Dermis blood vessel endothelial cell (primary cell): ENCODE results near the gene PCMT1. TPM values are rescaled to one million over a fixed set of nuclear protein-coding genes. Genes with fewer than 3 reads are reported as not detected.
"Not testable (repeated sequence)": the region's sequence is repeated elsewhere in the genome, so short reads cannot be mapped to it uniquely, and the experiment has no call there.

Experiments used
- DNase-seq: peaks from one replicate; pipeline ENCODE4 v3.0.0; 2010
- total RNA-seq: library from RNA; depleted of rRNA; stranded (reverse); fragments of >200 nt; gene quantifications from 2 replicates; pipeline ENCODE4 v1.2.3, GENCODE V29; 2014

PCMT1 gene
- total RNA-seq, 1 donor from 2014 or later, result 132 TPM

GRCh38 chr6:149750136-149750609 lies 632 bp downstream of the PCMT1 start:
- DNase-seq, result peak; percentile 61

DNA sequence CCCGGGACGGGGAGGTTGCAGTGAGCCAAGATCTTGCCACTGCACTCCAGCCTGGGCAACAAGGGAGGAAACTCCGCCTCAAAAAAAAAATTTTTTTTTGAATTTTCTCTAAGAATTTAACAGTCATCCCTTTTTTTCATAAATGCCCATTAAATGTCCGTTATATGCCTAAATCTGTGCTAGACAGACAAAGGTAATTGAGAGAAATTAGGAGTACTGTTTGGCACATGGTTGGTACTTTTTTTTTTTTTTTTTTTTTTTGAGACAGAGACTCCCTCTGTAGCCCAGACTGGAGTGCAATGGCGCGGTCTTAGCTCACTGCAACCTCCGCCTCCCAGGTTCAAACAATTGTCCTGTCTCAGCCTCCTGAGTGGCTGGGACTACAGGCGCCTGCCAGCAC lies 1.7 kb downstream of the PCMT1 start:
- DNase-seq, result no peak

DNA sequence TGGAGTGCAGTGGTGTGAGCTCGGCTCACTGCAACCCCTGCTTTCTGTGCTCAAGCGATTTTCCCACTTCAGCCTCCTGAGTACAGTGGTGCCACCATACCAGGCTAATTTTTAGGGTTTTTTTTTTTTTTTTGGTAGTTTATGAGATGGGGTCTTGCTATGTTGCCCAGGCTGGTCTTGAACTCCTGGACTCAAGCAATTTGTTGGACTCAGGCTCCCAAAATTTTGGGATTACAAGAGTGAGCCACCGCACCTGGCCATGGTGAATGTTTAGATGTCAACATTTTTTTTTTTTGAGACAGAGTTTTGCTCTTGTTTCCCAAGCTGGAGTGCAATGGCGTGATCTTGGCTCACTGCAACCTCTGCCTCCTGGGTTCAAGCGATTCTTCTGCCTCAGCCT lies 2.4 kb downstream of the PCMT1 start:
- not testable (repeated sequence) for DNase-seq

DNA sequence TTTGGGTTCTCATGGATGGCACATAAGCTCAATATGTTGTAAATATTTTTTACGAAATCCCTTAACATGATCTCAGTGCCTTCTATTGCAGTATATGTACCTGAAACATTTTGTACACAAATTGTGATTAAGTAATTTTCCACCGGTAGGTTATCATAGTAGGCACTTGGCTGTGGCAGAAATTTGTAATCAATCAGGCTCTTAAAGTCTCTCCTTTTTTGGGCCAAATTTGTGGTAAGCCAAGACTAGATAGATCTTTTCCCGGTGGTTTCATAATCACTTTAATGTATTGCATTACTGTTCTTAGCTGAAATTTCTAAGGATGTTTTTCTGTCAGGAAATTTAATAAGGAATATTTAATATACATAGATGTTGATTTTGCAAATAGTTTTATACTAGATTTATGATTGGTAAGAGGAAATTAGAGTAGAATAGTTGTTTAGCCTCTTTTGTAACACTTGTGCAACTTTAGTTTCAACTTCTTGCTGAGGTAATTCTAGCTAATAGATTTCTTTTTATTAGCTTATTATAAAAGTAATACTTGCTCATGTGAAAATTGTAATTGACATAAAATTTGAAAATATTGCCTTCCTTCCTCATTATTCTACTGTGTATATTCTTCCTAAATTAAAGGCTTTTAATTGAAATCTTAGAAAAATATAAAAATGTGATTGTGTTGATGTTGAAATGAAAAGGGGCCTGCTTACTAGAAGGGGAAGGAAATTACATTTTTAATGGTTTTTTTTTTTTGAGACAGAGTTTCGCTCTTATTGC lies 3.2 kb downstream of the PCMT1 start:
- DNase-seq, result no peak

- not testable (repeated sequence) for DNase-seq
Observed at GRCh38 chr6:149753374-149753637, 3.8 kb downstream of the PCMT1 start.

GRCh38 chr6:149754548-149754947 lies 5.0 kb downstream of the PCMT1 start:
- DNase-seq, result no peak

DNA sequence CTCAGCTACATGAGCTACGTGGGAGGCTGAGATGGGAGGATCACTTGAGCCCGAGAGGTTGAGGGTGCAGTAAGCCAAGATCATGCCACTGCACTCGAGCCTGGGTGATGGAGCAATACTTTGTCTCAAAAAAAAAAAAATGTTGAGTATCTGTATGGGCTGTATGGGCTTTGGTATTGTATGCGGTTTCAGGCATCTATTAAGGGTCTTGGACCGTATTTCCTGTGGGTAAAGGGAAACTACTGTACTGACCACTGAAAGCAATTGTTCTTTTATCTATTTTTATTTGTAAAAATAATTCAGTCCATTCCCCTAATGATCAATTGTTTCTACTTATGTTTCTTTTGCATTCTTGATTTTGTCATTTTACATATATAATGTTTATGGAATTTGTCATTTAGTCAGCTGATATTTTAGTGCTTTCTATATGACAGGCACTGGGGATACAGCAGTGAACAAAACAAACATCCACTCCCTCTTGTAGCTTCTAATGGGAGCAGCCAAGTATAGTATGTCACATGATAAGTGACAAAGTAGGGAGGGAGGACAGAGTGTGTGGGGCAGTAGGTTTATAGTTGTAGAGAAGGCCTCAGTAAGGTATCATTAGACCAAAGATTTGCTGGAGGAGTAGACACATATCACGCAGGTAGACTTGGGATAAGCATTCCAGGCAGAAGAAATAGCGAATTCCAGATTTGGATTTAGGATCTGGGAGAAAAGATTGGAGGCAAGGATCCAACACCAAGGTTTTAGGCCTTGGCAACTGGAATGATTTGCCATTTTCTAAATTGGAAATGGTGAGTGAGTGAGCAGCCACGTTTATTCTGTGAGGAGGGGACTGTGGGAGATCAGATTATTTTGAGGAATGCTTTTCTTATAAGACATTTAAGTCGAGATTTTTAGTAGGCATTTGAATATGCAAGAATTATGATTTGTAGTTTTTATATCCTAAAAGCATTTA lies 6.0 kb downstream of the PCMT1 start:
- DNase-seq, result no peak

GRCh38 chr6:149756261-149756636 lies 6.7 kb downstream of the PCMT1 start:
- no peak for DNase-seq

DNA sequence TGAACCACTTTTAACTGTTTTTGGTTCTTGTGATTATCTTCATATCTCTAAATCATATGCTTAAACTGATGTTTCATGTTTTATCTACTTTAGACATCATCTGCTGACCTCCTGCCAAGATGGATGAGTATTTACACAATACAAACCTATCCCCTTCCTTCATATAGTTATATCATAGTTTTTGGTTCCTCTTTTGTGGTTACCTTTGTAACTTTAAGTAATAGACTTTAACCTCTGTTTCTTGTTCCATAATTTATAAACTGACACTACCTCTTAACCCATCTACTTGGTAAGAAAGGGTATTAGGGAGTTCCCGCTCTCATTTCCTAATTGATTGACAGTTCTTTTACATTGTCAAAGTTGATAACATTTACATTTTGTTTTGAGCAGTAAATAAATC lies 11.9 kb downstream of the PCMT1 start:
- no peak for DNase-seq

DNA sequence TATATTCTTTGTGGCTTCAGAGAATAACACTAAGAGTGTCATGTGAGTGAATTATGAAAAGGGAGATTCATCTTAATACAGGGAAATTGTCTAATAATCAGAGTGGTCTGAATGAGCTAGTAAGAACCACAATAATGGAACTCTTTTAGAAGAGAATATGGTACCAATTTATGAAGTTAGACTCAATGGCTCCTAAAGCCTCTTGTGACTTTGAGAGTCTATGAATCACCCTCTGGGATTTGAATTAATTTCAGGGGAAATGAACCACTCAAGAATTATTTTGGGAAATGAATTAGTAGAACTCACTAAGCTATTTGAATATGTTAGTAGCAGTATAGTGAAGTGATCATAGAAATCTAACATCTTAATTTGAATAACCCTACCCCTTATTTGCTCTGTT lies 14.3 kb downstream of the PCMT1 start:
- peak; percentile 5 for DNase-seq

DNA sequence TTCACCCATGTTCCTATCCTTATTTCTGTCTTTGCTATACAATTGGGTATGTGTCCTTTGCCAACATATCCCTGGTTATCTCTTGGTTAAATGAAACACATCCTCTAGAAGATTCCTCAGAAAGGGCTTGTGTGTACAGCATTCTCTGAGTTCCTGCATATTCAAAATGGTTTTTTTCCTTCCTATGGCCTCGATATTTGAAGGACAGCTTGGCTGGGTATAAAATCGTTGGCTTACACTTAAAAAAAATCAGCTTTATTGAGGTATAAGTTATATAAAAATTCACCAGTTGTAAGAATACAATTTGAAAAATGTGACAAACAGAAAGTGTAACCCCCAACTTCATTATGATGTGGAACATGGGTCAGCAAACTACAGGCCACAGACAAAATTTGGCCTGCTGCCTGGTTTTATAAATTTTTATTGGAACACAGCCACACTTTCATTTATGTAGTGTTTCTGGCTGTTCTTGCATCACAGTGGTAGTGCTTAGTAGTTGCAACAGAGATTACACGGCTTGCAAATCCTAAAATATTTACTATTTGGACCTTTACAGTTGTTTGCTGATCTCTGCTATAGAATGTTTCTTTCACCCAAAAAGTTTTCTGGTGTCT lies 16.7 kb downstream of the PCMT1 start:
- peak; percentile 59 for DNase-seq

DNA sequence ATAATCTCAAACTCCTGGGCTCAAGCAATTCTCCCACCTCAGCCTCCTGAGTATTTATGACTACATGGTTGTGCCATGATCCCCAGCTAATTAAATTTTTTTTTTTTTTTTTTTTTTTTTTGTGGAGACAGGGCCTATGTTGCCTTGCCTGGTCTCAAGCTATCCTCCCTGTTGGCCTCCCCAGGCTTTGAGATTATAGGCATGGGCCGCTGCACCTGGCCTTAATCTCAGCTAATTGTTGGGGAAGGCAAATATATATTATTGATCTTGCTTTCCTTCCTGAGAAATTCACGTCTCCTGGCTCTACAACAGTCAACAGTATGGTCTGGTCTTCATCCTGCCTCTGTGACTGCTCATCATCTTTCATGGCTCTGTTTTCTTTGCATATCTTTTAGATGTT lies 20.1 kb downstream of the PCMT1 start:
- DNase-seq, result no peak

GRCh38 chr6:149771185-149771584 lies 21.6 kb downstream of the PCMT1 start:
- no peak for DNase-seq

- DNase-seq, result no peak
Observed at GRCh38 chr6:149771925-149772324, 22.4 kb downstream of the PCMT1 start.

DNA sequence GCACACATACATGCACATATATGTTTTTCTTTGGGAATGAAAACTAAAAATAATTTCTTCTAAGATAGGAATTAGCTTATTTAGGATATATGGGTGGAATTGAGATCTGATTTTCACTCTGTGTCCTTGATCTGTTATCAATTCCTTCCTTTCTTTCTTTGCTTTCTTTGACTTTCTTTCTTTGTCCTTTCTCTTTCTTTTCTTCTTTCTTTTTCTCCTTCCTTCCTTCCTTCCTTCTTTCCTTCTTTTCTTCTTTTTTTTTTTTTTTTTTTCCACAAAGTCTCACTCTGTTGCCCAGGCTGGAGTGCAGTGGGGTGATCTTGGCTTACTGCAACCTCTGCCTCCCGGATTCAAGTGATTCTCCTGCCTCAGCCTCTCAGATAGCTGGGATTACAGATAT lies 28.1 kb downstream of the PCMT1 start:
- no peak for DNase-seq

DNA sequence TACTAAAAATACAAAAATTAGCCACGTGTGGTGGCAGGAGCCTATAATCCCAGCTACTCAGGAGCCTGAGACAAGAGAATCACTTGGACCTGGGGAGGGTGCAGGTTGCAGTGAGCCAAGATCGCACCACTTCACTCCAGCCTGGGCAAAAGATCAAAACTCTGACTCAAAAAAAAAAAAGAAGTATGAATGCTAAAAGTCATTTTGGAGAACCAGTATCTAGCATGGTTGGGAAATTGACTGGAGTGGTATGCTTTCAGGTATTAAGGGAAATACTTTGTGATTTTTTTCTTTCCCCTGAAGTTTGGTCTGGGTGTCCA lies 30.1 kb downstream of the PCMT1 start:
- DNase-seq, result no peak

DNA sequence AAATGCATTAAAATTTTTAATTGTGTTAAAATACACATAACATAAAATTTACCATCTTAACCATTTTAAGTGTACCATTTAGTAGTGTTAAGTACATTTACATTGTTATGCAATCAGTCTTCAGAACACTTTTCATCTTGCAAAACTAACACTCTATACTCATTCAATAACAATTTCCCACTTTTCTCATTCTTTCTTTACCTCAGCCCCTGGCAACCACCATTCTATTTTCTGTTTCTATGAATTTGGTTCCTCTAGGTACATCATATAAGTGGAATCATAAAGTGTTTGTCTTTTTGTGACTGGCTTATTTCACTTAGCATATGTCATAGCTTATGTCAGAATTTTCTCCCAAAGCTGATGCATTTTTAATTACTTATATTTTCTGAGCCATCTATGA lies 32.2 kb downstream of the PCMT1 start:
- no peak for DNase-seq

- no peak for DNase-seq
Observed at GRCh38 chr6:149782337-149782736, 32.8 kb downstream of the PCMT1 start.

DNA sequence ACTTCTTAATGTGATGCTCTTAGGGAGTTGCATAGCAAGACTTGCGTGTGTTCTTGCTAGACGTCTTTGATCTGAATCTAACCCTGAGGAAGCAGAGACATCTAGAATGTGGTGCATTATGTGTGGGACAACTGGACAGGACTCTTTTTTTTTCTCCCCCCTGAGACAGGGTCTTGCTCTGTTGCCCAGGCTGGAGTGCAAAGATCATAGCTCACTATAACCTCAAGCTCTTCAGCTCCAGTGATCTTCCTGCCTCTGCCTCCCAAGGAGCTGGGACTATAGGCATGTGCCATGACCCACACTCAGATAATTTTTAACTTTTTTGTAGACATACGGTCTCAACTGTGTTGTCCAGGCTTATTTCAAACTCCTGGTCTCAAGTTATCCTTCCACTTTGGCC lies 34.0 kb downstream of the PCMT1 start:
- no peak for DNase-seq

DNA sequence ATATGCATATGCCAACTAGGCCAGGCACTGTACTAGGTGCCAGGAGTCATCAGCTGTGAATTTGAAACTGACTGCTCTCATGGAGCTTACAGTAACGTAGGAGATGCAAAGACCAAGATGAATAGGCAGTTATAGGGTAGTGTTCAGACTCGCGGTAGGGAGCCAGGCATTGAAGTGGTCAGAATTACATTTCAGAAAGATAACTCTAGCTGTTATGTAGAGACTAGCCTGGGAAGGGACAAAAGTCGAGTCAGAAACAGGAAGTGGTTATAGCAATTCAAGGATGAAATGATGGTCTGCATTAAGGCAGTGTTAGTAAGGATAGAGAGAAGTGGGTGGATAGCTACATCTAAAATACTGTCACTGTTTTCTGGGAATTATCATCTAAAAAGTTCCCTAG lies 56.6 kb downstream of the PCMT1 start:
- no peak for DNase-seq

GRCh38 chr6:149809798-149810197 lies 60.3 kb downstream of the PCMT1 start:
- DNase-seq, result no peak

GRCh38 chr6:149813351-149813750 lies 63.8 kb downstream of the PCMT1 start:
- no peak for DNase-seq

DNA sequence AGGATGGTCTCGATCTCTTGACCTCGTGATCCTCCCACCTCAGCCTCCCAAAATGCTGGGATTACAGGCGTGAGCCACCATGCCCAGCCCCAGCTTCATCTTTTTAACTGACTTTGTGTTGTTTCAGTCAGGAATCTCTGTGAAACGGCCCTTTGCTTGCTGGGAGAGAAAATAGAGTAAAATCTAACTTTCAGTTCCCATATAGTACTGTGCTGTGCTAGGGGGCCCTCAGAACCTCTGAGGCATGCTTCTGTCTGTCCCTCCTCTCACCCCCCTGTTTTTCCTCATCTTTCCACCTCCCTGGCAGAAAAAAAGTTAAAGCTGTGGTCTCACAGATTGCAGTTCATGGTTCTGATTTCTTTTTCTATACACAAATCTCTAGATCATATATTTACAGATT lies 66.2 kb downstream of the PCMT1 start:
- no peak for DNase-seq

GRCh38 chr6:149820506-149820905 lies 71.0 kb downstream of the PCMT1 start:
- no peak for DNase-seq
